CD4-positive, alpha-beta T cell treated with Interleukin-17A for 4 hours (primary cell): ENCODE measurements around the gene TIAM2.
"Not testable (repeated sequence)": the region's sequence is repeated elsewhere in the genome, so short reads cannot be mapped to it uniquely, and the experiment has no call there.

Experiments
- DNase-seq: peaks from one replicate; pipeline ENCODE4 v3.0.0-alpha.2; 2020; ENCODE audit warnings: mixed read lengths

The TIAM2 gene

DNA sequence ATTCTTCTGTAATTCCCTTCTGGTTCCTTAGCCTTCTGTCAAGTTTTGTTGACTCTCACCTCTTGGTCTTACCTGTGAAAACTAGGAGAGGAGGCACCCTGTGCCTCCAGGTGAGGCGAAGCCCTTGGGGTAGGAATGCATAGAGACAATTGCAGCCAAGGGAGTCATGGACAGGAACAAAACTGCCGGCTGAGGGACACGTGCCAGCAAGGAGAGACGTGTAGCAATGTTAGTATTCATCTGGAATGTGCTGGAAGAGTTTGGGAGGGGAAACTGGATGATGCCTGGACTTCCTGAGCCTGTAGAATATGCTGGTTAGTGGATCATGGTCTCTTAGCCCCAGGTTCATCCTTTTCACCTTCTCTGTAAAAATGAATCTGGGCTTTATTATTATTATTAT, 3.9 kb upstream of the TIAM2 start:
- DNase-seq = no peak

DNA sequence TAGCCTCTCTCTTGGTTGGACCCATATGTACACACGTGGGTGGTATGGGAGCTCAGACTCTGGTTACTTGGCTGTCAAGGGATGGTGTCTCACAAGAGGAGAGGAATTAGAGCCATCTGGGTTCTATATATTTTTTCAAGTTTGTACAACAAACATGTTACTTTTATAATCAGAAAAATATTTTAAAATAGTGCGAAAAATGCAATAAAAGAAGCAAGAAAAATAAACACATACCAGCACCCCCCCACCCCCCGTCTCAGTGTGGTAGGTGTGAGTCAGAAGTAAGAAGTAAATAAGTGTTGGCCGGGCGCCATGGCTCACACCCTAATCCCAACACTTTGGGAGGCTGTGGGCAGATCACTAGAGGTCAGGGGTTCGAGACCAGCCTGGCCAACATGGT, 2.1 kb upstream of the TIAM2 start:
- no peak for DNase-seq

DNA sequence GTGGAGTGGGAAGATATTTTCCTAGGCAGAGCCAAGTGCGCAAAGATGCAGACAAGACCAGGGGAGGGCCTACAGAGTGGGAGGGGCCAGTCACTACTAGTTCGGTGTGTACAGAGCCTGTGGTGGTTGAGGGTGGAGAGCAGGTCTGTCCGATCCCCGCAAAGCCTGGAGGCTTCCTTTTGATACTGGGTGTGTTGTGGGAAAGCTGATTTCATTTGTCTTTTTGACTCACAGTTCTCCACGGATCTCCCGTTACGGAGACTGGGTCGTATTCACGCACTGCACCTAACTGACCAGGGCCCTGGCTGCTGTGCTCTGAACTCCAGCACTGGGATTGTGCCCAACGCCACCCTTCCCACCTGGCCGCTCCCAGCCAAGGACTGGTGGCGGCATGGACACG, 1.4 kb upstream of the TIAM2 start:
- DNase-seq = no peak

DNA sequence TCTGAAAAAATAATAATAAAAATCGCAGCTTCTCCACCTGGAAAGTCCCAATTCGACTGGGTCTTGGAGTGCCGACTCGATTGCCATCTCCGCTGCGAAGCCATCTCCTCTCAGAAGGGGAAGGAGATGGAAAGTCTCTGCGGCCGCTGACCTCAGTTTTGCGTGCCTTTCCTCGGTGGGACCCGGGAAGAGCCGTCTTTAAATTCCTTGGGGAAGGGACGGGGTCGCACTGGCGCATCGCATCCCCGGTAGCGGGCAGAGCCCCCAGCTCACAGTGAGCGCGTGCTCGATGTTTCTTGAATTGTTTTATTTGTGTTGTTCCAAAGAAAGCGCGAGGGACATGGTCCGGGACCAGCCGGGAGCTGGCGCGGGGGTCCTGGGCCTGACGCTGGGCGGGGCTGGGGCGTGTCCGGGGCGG, 270 bp upstream of the TIAM2 start:
- DNase-seq = no peak

DNA sequence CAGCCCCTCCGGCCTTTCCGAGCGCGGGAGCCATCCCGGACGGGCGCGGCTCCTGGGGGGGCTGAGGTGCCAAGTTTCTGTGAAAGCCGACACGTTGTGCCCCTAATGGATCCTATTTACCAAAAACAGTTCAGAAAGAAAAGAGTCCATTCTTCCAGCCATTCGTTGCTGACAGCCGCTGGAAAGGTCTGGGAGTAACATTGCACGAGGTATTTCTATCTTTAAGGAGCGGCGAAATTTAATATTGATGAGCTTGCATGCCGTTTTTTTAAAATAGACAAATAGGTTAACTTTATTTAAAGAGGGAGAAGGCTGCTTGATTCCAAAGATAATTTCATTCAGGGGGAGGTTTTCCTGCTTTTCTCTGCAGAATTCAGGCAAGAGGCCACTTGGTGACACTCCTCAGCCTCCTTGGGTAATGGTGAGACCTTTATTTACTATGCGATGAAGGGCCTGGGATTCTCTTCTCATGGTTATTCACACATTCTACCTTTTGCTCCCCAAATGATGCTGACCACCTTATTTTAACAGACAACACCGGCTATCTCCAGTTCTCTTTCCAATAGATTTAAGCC, 988 bp downstream of the TIAM2 start:
- DNase-seq = no peak

DNA sequence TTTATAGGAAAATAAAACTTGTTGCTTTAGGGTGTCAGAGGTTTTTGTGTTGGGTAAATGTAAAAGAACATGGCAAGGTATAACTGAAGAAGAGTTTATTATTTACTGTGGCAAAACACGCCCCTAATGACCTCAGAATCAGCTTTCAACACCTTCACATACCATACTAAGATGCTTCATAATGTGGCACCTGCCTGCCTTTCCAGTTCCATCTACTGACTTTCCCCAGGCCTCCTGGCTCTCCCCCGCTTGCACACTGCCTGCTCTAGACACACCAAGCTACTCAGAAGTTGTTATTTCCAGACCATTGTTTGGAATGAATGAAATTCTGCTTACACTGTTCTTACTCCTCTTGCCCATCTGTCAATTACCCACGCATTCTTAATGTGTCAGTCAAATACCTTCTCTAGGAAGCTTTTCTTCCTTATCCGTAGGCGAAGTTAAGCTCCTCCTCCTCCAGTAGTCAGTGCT, 1.8 kb downstream of the TIAM2 start:
- DNase-seq = no peak

DNA sequence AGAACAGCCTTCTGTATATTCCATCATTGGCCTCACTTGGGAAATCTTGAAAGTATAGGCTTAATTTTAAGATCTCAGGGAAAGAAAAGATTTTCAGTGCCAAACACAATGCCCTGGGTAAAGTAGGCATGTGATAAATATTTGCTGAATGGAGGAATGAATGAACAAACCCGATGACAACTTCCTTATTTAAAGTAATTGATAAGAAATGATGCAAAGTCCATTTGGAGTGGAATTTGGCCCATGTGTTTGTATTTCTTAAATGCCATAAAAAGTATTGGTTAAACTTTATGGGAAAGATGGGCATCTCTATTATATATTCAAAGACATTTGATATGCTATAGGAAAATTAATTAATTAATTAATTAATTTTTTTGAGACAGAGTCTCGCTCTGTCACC, 3.7 kb downstream of the TIAM2 start:
- DNase-seq = no peak

DNA sequence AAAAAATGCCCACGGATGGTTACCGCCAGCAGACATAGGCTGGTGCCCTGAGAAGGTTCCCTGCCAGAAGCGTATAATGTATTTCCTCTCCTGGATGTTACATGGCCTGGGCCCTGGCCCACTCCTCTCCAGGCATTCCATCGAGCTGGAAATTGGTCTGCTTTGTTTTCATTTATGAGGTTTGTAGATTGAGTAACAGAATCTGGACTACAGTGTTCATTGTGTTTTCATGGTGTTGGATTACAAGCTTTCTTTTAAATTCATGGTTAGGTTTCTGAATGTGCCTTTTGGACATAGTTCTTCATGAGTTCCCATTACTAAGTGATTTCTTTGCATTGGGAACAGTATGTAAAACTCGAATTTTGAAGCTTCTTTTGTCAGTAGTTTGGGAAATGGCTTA, 6.4 kb downstream of the TIAM2 start:
- DNase-seq = no peak

DNA sequence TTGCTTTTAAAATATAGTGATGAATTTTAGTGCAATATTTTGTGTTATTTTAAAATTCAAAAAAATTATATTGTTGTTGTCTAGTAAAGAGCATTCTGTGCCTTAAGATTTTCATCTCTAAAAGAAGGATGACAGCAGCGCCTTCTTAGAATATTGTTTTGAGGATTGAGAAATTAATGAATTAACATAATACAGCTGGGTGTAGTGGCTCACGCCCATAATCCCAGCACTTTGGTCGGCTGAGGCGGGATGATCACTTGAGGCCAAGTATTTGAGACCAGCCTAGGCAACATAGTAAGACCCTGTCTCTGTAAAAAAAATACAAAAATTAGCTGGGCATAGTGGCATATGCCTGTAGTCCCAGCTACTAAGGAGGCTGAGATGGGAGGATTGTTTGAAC, 6.8 kb downstream of the TIAM2 start:
- DNase-seq = no peak

DNA sequence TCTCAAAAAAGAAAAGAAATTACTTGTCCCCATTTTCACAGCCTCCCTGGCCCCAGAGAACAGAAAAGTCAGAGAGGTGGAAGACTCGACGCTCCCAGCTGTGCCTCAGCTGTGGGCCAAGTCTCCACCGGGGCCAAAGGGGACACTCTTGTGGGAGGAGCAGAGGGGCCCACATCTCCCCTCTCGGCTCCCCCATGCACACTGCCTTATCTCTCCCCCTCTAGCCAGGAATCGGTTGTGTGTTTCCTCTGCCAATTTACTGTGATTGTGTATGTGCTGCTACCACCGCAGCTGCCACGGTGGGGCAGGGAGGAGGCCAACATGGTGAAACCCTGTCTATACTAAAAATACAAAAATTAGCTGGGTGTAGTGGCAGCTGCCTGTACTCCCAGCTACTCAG, 8.4 kb downstream of the TIAM2 start:
- no peak for DNase-seq

DNA sequence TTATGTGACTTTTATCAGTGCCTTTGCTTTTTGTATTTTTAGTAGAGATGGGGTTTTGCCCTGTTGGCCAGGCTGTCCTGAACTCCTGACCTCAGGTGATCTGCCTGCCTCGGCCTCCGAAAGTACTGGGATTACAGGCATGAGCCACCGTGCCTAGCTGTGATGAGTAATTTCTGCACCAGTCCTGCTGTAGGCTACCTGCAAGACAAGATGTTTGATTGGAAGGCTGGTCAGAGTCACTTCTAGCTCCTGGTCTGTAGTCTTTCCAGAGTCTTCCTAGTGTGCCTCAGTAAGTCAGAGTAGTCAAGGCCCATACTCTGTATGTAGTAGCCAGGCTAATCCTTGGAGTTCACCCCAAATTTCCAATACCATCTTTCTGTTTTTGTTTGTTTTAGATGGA, 8.9 kb downstream of the TIAM2 start:
- DNase-seq = no peak

DNA sequence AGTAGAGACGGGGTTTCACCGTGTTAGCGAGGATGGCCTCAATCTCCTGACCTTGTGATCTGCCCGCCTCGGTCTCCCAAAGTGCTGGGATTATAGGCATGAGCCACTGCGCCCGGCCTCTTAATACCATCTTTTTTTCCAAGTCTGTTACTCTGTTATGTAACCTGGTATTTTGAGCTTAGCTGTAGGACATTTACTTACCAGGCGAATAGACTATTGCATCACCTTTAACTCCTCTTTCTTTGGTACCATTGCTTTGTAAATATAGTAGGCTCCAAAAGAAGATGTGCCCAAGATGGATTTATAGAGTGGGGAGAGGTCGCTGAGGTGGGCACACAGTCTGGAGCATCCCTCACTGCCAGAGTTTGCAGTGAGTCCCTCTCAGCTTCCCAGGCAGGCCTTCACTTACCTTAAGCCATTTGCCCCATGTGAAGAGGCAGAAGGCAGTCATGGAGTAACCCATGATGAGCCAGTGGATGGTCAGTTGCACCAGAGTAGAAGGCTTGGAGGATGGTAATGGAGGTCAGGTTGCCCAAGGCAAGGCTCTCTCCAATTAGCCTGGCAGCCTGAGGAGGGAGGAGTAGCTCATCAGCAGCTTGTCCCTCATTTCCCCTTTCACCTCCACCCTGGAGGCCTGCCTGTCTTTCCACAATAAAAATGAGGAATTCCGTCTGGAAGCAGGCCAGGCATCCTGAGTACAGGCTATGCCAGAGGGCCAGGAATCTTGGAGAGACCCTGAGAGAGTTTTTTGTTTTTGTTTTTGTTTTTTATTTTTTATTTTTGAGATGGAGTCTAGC, 9.7 kb downstream of the TIAM2 start:
- DNase-seq = no peak

DNA sequence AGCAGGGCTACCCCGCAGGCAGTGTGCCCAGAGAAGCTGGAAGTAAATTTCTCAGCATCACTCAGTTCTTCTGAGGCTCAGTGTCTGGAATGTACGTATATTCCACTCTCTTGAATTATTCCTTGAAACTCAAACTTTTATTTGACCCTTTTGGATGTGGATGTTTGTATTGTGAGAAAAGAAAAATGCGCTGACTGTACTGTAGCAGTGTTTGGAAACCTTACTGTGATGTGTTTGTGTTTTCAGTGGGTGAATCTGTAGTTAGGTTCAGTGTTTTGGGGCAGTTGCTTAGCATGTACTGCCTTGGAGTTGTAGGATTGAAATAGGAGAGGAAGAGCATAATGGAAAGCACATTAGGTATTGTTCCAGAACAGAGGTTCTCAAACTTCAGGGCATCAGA, 13.5 kb downstream of the TIAM2 start:
- no peak for DNase-seq

DNA sequence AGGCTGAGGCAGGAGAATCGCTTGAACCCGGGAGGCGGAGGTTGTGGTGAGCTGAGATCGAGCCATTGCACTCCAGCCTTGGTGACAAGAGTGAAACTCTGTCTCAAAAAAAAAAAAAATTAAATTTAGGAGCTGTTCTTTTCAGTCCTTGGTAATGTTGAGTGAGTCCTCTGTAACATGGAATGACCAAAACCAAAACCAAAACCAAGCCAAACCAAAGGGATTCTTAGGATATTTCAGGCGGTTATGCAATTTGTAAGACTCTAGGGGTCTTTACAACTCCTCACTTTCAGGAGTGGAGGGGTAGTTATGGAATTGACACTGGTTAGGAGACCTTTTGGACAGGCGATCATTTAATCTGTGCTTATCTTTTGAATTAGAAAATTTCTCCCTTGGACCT, 15.8 kb downstream of the TIAM2 start:
- DNase-seq = no peak

DNA sequence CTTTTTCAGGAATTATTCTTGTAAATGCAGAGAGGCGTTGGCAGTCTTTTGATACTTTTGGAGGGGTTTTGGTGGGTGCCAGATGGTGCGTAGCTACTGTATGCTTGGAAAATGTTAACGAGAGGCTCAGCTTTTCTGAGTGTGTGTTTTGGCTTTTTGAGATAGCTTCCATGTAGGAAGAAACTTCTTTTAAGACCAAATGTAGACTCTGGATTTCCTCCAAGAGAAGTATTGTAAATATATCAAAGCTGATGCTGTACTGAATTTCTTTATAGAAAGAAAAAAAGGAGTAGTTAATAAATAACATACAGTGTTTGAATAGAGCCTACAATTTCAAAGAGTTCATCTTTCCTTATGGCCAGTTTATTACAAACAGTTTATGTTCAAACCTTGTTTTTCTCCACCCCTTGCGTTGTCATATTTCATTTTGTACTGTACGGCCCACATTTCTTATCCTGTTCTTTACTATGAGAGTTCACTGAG, 16.7 kb downstream of the TIAM2 start:
- DNase-seq = no peak

DNA sequence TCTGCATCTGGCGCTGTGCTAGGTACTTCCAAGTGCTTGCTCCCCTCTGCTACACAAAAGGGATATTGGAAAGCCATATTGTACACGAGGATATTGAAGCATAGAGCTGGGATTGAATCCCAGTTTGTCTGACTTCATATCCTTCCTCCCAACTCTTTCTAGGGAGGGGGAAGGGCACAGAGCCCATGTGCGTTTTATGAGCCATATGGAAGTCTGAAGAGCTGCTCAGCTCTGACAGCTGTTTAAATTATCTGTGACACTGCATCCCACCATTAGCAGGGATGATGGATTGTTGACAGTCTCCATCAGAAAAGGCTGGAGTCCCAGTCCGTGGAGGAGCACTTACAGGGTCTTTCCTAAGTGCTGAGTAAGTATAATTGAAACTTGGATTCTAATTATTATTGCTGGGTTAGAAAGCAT, 18.4 kb downstream of the TIAM2 start:
- DNase-seq = no peak

DNA sequence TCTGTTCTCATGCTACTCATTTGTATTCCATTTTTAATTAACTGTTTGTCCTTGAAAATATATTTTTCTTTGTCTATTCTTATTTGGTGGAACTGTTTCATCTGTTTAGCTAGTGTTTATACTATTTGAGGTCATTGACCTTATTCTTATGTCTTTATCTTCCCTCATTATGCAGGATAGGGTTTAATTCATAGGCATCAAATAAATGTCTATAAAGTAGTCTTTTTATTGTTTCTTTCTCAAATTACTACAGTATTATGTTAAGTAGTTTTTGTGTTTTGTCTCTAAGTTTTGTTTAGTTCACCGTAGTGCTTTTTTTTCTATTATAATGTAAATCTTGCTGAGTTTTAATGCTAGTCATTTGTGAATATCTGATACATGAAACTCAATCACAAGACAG, 19.0 kb downstream of the TIAM2 start:
- DNase-seq = no peak

DNA sequence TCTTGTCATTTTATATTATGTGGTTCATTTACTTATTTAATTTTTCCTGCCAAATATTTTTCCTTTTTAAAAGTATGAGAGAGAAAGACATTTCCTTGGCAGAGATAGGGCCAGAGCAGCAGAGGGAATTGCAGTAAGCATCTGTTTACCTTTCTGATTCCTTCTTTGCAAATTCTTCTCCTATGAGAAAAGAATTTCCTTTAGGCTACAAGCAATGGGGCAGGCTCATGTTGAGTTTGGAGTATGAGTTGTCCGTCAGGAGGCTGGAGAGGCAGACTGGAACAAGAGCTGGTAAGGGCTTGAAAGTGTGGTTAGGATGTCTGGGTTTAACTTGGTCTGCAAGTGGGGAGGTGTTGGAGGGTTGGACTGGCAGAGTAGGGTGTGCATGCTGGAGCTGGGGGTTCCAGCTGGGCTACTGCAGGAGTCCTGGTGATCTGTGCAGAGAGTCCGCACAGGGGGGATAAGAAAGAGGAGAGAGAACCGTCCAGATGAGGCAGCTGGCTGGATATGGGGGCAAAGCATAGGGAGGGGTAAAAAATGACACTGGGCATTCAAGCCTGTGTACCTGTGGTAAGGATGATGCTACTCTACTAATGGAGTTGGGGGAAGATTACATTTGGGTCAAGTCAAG, 19.7 kb downstream of the TIAM2 start:
- DNase-seq = no peak

DNA sequence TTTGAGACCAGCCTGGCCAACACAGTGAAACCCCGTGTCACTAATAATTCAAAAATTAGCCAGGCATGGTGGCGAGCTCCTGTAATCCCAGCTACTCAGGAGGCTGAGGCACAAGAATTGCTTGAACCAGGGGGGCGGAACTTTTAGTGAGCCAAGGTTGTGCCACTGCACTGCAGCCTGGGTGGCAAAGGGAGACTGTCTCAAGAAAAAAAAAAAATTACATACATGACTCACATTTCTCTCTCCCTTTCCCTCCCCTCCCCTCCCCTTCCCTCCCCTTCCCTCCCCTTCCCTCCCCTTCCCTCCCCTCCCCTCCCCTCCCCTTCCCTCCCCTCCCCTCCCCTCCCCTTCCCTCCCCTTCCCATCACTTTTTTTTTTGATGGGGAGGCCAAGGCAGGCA, 23.3 kb downstream of the TIAM2 start:
- not testable (repeated sequence) for DNase-seq

DNA sequence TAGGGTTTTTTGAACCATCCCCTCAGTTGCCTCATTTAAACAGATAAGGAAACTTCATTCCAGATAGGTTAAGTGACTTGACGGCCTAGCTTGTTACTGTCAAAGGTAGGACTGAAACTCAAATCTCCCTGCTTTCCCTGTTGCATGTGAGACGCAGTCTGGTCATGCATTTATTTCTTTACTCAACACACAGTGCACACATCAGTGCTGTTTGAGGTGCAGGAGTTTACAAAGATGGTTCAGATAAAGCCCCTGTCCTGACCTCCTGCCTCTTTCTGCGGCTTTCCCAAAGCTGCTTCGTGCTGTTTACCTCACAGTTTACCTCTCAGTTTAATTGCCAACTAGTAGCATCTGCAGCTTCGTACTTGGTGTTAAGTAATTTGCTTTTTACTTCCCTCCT, 26.6 kb downstream of the TIAM2 start:
- no peak for DNase-seq

DNA sequence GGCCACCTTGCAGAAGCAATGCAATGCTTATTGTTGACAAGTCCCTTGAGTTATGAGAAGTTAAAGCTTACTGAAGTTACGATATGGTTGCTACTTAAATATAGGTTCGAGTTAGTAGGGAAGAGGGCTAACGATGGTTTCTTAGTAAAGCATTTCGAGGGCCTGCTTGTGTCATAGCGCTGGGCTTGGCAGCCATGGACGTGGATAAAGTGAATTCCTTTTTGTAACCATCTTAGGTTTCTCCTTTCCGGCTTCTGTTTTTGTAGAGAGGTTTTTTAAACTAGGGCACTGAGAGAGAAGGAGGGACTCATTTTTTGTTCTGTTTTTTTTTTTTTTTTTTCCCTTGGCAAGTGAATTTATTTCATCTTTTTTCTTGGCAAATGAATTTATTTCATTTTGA, 27.6 kb downstream of the TIAM2 start:
- DNase-seq = no peak

DNA sequence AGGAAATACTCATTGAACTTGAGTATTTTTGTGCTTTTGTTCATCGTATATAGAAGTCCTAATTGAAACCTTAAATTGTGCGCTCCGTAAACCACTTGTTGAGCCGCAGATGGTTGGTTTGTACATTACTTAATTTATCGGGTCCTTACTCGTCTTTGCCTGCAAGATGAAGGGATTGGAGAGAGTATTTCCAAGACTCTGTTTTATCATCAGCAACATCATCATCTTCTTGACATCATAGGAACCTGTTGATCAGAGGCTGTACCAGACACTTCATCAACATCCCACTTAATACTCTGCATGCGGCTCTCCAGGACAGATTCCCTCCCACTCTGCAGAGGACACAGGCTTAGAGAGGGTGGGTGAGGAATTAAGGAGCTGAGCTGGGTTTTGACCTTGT, 28.6 kb downstream of the TIAM2 start:
- no peak for DNase-seq

DNA sequence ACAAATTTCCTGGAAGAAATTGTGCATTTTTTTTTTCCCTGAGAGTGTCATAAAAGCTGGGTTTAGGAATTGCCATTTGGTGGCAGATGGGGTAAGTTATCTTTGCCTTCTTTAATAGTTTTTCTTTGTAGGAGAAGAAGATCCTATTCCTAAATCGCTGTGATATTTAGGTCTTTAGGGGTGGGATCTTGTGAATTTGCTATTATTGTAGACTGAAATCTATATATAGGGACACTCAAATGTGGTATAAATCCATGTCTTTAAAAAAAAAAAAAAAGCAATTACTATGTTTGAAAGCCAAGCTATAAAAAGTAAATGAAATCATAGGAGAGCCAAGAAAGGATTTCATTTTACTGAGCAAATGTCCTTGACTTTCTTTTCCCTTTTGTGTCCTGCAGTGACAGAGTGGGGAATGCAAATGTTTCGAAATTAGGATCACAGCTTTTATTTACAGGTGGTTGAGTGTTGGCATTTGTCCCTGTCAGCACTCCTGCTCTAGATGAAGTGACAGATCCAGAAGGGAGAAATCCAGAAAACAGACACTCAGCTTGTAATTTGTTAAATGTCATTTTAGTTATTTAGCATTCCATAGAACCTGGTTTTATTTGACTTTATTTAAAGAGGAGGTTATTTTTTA, 29.4 kb downstream of the TIAM2 start:
- DNase-seq = no peak
